ENCODE measurements around the gene HS6ST2. TPM values are rescaled to one million over a fixed set of nuclear protein-coding genes. Genes with fewer than 3 reads are reported as not detected.

The HS6ST2 gene
- total and polyA plus RNA-seq, 11 donors: 0.05 to 0.54 (median 0.17) TPM; not detected in 3

DNA sequence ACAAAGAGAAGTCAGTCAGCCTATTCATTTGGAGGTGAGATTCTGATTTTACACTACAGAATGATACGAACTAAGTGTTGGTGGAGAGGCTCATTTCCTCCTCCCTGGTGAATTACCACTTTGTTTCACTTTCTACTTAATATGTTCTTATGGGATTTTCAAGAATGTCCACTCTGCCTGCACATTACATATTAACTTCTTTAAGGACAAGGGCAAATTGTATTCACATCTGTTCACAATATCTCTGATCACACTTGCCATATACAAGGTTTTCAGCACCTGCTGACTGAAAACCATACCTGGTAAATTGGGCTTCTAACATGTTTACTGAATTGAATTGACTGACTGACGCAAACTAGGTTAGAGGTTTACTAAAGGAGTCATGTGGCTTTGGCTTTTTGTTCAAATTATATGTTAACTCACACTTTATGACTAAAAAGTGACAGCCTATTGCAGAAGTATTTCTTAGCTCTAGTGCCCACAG, 281.2 kb downstream of the HS6ST2 start:
- Histone ChIP-seq H3K27ac (no peak overlapping the region), H3K36me3 (no peaks in the 10 kb centered on the region), H3K4me1 (no peaks in the 10 kb centered on the region), H3K27me3 (peaks cover 0 to 13% (median 0%) of the 10 kb centered on the region in 9 donors), H3K4me3 (no peak overlapping the region), H3K9me3 (no peaks in the 10 kb centered on the region)
- DNase-seq: no peak
- 51 to 65% (median 61%) methylated on average over 2 of the region's 2 CpGs for WGBS, 4 donors
- ATAC-seq: no peak
- intact Hi-C loops (cut with DNase I): no loop called here
- TF ChIP-seq, protein P1, sequence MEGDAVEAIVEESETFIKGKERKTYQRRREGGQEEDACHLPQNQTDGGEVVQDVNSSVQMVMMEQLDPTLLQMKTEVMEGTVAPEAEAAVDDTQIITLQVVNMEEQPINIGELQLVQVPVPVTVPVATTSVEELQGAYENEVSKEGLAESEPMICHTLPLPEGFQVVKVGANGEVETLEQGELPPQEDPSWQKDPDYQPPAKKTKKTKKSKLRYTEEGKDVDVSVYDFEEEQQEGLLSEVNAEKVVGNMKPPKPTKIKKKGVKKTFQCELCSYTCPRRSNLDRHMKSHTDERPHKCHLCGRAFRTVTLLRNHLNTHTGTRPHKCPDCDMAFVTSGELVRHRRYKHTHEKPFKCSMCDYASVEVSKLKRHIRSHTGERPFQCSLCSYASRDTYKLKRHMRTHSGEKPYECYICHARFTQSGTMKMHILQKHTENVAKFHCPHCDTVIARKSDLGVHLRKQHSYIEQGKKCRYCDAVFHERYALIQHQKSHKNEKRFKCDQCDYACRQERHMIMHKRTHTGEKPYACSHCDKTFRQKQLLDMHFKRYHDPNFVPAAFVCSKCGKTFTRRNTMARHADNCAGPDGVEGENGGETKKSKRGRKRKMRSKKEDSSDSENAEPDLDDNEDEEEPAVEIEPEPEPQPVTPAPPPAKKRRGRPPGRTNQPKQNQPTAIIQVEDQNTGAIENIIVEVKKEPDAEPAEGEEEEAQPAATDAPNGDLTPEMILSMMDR (IDR thresholded peaks at IDR 0.05): no peak
- TF ChIP-seq POLR2A (IDR thresholded peaks at IDR 0.05): no peak

DNA sequence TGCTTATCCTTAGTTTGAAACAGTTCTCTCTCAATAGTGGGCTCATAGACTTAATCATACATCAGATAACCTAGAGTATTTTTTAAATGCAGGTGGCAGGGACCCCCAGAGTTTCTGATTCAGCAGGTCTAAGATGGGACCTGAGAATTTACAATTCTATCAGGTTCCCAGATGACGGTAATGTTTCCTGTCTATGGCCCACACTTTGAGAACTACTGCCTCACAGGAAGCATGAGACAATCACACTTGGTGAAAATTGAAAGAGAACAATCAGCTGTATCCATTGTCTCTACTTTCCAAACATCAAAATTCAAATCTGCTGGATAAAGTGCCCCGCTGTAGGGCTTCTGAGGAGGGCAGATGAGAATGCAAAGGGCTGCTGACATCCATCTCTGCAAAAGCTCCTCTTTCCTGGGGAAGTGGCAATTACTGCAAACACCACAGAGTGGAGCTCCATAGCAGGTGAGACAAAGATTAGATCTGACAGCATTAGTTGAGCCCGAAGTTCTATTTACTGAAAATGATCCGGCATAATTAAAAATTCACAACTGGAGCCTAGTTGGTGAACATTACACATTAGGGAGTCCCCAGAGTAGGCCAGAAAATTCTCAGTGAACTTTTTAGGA, 281.8 kb downstream of the HS6ST2 start:
- DNase-seq (no peak), ATAC-seq (no peak)
- 39 to 59% (median 45%) methylated on average over 4 of the region's 4 CpGs for WGBS, 4 donors

DNA sequence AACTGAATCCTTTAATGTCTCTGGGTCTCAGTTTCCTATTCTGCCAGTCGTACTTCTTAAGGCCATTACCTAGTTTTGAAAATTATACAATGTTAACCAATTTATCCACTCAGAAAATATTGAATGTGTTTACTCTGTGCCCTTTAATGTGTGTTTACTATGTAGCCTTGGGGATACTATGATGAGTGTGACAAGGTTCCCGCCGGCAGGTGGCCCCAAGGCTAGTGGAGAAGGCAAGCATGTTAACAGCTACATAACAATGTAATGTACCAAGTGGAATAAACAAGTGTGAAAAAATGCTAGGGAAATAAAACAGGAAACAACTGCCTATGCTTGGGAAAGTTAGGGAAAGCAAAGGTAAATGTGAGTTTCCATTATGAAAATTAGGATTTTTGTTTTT, 282.3 kb downstream of the HS6ST2 start:
- DNase-seq (no peak), ATAC-seq (no peak)
- H3K27me3 ChIP-seq: peaks cover 0 to 18% (median 0%) of the 10 kb centered on the region in 9 donors
- no peaks in the 10 kb centered on the region for H3K9me3 ChIP-seq
- no peaks in the 10 kb centered on the region for H3K36me3 ChIP-seq
- intact Hi-C loops (cut with DNase I): no loop called here
- no peaks in the 10 kb centered on the region for H3K4me1 ChIP-seq
- TF ChIP-seq, protein P1 (IDR thresholded peaks at IDR 0.05): no peak
- no peak for TF ChIP-seq POLR2A (IDR thresholded peaks at IDR 0.05)
- WGBS, 4 donors: 64 to 80% (median 72%) methylated on average over 3 of the region's 3 CpGs
- H3K27ac ChIP-seq: no peak overlapping the region
- H3K4me3 ChIP-seq: no peak overlapping the region

More for the DNA sequence above, 281.8 kb downstream of the HS6ST2 start:
- intact Hi-C loops (cut with DNase I): no loop called here
- H3K4me1 ChIP-seq: no peaks in the 10 kb centered on the region
- H3K27ac ChIP-seq: no peak overlapping the region
- H3K4me3 ChIP-seq: no peak overlapping the region
- peaks cover 0 to 13% (median 0%) of the 10 kb centered on the region in 9 donors for H3K27me3 ChIP-seq
- TF ChIP-seq, protein P1 (IDR thresholded peaks at IDR 0.05): peak in 1 of 12 donors; percentile 20
- TF ChIP-seq POLR2A (IDR thresholded peaks at IDR 0.05): no peak
- H3K36me3 ChIP-seq: no peaks in the 10 kb centered on the region
- H3K9me3 ChIP-seq: no peaks in the 10 kb centered on the region

DNA sequence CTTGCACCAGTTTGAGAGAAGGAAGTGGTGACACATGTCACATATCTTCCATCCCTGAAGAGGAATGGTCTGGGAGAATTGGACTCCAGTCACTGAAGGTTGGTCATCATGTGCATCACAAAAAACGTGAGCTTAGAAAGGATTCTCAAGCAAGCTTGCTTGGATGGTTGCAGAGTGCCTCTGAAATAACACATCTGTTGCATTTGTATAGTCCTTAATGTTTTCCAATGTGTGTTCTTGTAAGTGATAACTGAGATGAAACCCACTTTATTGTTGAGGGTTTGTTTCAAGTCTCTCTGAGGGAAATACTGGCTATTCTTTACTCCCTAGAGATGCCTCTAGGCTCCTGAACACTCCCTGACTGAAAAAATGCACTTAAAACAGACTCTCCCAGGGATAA, 285.1 kb downstream of the HS6ST2 start:
- no peak overlapping the region for H3K27ac ChIP-seq
- no peak for DNase-seq
- H3K4me3 ChIP-seq: no peak overlapping the region
- peaks cover 0 to 26% (median 0%) of the 10 kb centered on the region in 9 donors for H3K27me3 ChIP-seq
- TF ChIP-seq, protein P1 (IDR thresholded peaks at IDR 0.05): no peak
- no peak for TF ChIP-seq POLR2A (IDR thresholded peaks at IDR 0.05)
- H3K36me3 ChIP-seq: no peaks in the 10 kb centered on the region
- WGBS, 4 donors: 17 to 37% (median 25%) methylated on average over 1 of the region's 1 CpG
- no peak for ATAC-seq
- intact Hi-C loops (cut with DNase I): no loop called here
- H3K4me1 ChIP-seq: no peaks in the 10 kb centered on the region
- no peaks in the 10 kb centered on the region for H3K9me3 ChIP-seq
